ENCODE measurements around the gene AQR.

Gene AQR

GRCh38 chr15:34900748-34901147 is 68.8 kb downstream of the AQR start:
- no peak overlapping the region for H3K4me2 ChIP-seq (ENCODE audit: insufficient read depth, low read length, poor library complexity, severe bottlenecking)
- H4K91ac ChIP-seq (ENCODE audit: low read depth, low read length, poor library complexity) = no peak overlapping the region
- no peak overlapping the region for H3K14ac ChIP-seq (ENCODE audit: low read length)
- H3K79me1 ChIP-seq (ENCODE audit: low read depth, low read length) = no peaks in the 10 kb centered on the region
- H3K23ac ChIP-seq (ENCODE audit: low read depth, low read length, poor library complexity) = no peak overlapping the region
- DNase-seq (ENCODE audit: low spot score) = no peak
- no peak overlapping the region for H3K18ac ChIP-seq (ENCODE audit: low read length)
- no peak overlapping the region for H2BK15ac ChIP-seq (ENCODE audit: low read length)
- H3K4me1 ChIP-seq (ENCODE audit: control insufficient read depth in 2 of 2, insufficient read depth in 1 of 2, low read depth in 1 of 2, low read length in 2 of 2) = no peaks in the 10 kb centered on the region
- no peak overlapping the region for H3K4ac ChIP-seq (ENCODE audit: low read length)
- no peak overlapping the region for H2AK5ac ChIP-seq (ENCODE audit: low read depth, low read length)
- H3K27me3 ChIP-seq (ENCODE audit: control insufficient read depth in 3 of 3, insufficient read depth in 3 of 3, low read depth in 1 of 3, low read length in 3 of 3) = no peaks in the 10 kb centered on the region
- H4K8ac ChIP-seq (ENCODE audit: low read depth, low read length) = no peak overlapping the region
- peaks cover 4 to 91% of the 10 kb centered on the region in 2 donors for H3K36me3 ChIP-seq (replicated peaks in 1 of 2; ENCODE audit: control insufficient read depth in 2 of 2, insufficient read depth in 2 of 2, low read length in 2 of 2)
- no peak overlapping the region for H2AFZ ChIP-seq (ENCODE audit: low read length)
- H2BK120ac ChIP-seq (ENCODE audit: low read depth, low read length) = no peak overlapping the region
- no peak overlapping the region for H3K4me3 ChIP-seq (ENCODE audit: low read length in 2 of 2)
- no peak overlapping the region for H3K27ac ChIP-seq (replicated peaks; ENCODE audit: low read length)
- no peak overlapping the region for H2BK12ac ChIP-seq (ENCODE audit: low read length)
- no peaks in the 10 kb centered on the region for H3K9me3 ChIP-seq (replicated peaks in 1 of 2; ENCODE audit: control insufficient read depth in 2 of 2, insufficient read depth in 1 of 2, low read depth in 1 of 2, low read length in 2 of 2)
- H3K9ac ChIP-seq (ENCODE audit: low read depth, low read length, poor library complexity) = no peak overlapping the region
- H2BK5ac ChIP-seq (ENCODE audit: low read length) = no peak overlapping the region
- WGBS, 2 donors (ENCODE audit: extremely low coverage in 2 of 2, insufficient read length in 2 of 2, insufficient replicate concordance in 1 of 2) = no CpG with 5 or more reads among the region's 7 CpGs

GRCh38 chr15:34896183-34896582 is 73.4 kb downstream of the AQR start:
- Histone ChIP-seq H3K4me3 (ENCODE audit: low read length in 2 of 2) (no peak overlapping the region), H3K9ac (ENCODE audit: low read depth, low read length, poor library complexity) (no peak overlapping the region), H2BK12ac (ENCODE audit: low read length) (no peak overlapping the region), H3K9me3 (replicated peaks in 1 of 2; ENCODE audit: control insufficient read depth in 2 of 2, insufficient read depth in 1 of 2, low read depth in 1 of 2, low read length in 2 of 2) (peaks cover 5 to 28% of the 10 kb centered on the region in 2 donors), H2BK15ac (ENCODE audit: low read length) (no peak overlapping the region), H3K36me3 (replicated peaks in 1 of 2; ENCODE audit: control insufficient read depth in 2 of 2, insufficient read depth in 2 of 2, low read length in 2 of 2) (peaks cover 13 to 91% of the 10 kb centered on the region in 2 donors), H2AK5ac (ENCODE audit: low read depth, low read length) (no peak overlapping the region), H2BK120ac (ENCODE audit: low read depth, low read length) (no peak overlapping the region), H3K27ac (replicated peaks; ENCODE audit: low read length) (no peak overlapping the region), H3K18ac (ENCODE audit: low read length) (no peak overlapping the region), H3K4ac (ENCODE audit: low read length) (no peak overlapping the region), H3K23ac (ENCODE audit: low read depth, low read length, poor library complexity) (no peak overlapping the region), H4K91ac (ENCODE audit: low read depth, low read length, poor library complexity) (no peak overlapping the region), H4K8ac (ENCODE audit: low read depth, low read length) (no peak overlapping the region), H2BK5ac (ENCODE audit: low read length) (no peak overlapping the region), H3K4me2 (ENCODE audit: insufficient read depth, low read length, poor library complexity, severe bottlenecking) (no peak overlapping the region), H3K14ac (ENCODE audit: low read length) (no peak overlapping the region), H3K4me1 (ENCODE audit: control insufficient read depth in 2 of 2, insufficient read depth in 1 of 2, low read depth in 1 of 2, low read length in 2 of 2) (no peaks in the 10 kb centered on the region), H3K27me3 (ENCODE audit: control insufficient read depth in 3 of 3, insufficient read depth in 3 of 3, low read depth in 1 of 3, low read length in 3 of 3) (no peaks in the 10 kb centered on the region), H3K79me1 (ENCODE audit: low read depth, low read length) (peaks cover 2% of the 10 kb centered on the region), H2AFZ (ENCODE audit: low read length) (no peak overlapping the region)
- WGBS, 2 donors (ENCODE audit: extremely low coverage in 2 of 2, insufficient read length in 2 of 2, insufficient replicate concordance in 1 of 2) = no CpG with 5 or more reads among the region's 5 CpGs
- no peak for DNase-seq (ENCODE audit: low spot score)

GRCh38 chr15:34893967-34894366 is 75.6 kb downstream of the AQR start:
- no peak overlapping the region for H2BK5ac ChIP-seq (ENCODE audit: low read length)
- H3K4me1 ChIP-seq (ENCODE audit: control insufficient read depth in 2 of 2, insufficient read depth in 1 of 2, low read depth in 1 of 2, low read length in 2 of 2) = no peaks in the 10 kb centered on the region
- no peak overlapping the region for H4K91ac ChIP-seq (ENCODE audit: low read depth, low read length, poor library complexity)
- no peak overlapping the region for H4K8ac ChIP-seq (ENCODE audit: low read depth, low read length)
- H3K9ac ChIP-seq (ENCODE audit: low read depth, low read length, poor library complexity) = no peak overlapping the region
- no peak overlapping the region for H2AK5ac ChIP-seq (ENCODE audit: low read depth, low read length)
- no peak overlapping the region for H3K14ac ChIP-seq (ENCODE audit: low read length)
- H2AFZ ChIP-seq (ENCODE audit: low read length) = no peak overlapping the region
- H3K4me3 ChIP-seq (ENCODE audit: low read length in 2 of 2) = no peak overlapping the region
- peaks cover 13 to 87% of the 10 kb centered on the region in 2 donors for H3K36me3 ChIP-seq (replicated peaks in 1 of 2; ENCODE audit: control insufficient read depth in 2 of 2, insufficient read depth in 2 of 2, low read length in 2 of 2)
- H3K4me2 ChIP-seq (ENCODE audit: insufficient read depth, low read length, poor library complexity, severe bottlenecking) = no peak overlapping the region
- H2BK120ac ChIP-seq (ENCODE audit: low read depth, low read length) = no peak overlapping the region
- DNase-seq (ENCODE audit: low spot score) = no peak
- H3K18ac ChIP-seq (ENCODE audit: low read length) = no peak overlapping the region
- H3K23ac ChIP-seq (ENCODE audit: low read depth, low read length, poor library complexity) = no peak overlapping the region
- peaks cover 5 to 28% of the 10 kb centered on the region in 2 donors for H3K9me3 ChIP-seq (replicated peaks in 1 of 2; ENCODE audit: control insufficient read depth in 2 of 2, insufficient read depth in 1 of 2, low read depth in 1 of 2, low read length in 2 of 2)
- H3K27ac ChIP-seq (replicated peaks; ENCODE audit: low read length) = no peak overlapping the region
- no peak overlapping the region for H2BK15ac ChIP-seq (ENCODE audit: low read length)
- H3K79me1 ChIP-seq (ENCODE audit: low read depth, low read length) = peaks cover 2% of the 10 kb centered on the region
- H3K27me3 ChIP-seq (ENCODE audit: control insufficient read depth in 3 of 3, insufficient read depth in 3 of 3, low read depth in 1 of 3, low read length in 3 of 3) = no peaks in the 10 kb centered on the region
- H2BK12ac ChIP-seq (ENCODE audit: low read length) = no peak overlapping the region
- no peak overlapping the region for H3K4ac ChIP-seq (ENCODE audit: low read length)

- Histone ChIP-seq H3K14ac (ENCODE audit: low read length) (no peak overlapping the region), H3K4ac (ENCODE audit: low read length) (no peak overlapping the region), H3K23ac (ENCODE audit: low read depth, low read length, poor library complexity) (no peak overlapping the region), H3K9ac (ENCODE audit: low read depth, low read length, poor library complexity) (no peak overlapping the region), H3K27me3 (ENCODE audit: control insufficient read depth in 3 of 3, insufficient read depth in 3 of 3, low read depth in 1 of 3, low read length in 3 of 3) (no peaks in the 10 kb centered on the region), H3K4me3 (ENCODE audit: low read length in 2 of 2) (no peak overlapping the region), H3K36me3 (replicated peaks in 1 of 2; ENCODE audit: control insufficient read depth in 2 of 2, insufficient read depth in 2 of 2, low read length in 2 of 2) (peaks cover 15 to 92% of the 10 kb centered on the region in 2 donors), H2BK15ac (ENCODE audit: low read length) (no peak overlapping the region), H3K4me1 (ENCODE audit: control insufficient read depth in 2 of 2, insufficient read depth in 1 of 2, low read depth in 1 of 2, low read length in 2 of 2) (no peaks in the 10 kb centered on the region), H3K4me2 (ENCODE audit: insufficient read depth, low read length, poor library complexity, severe bottlenecking) (no peak overlapping the region), H2BK5ac (ENCODE audit: low read length) (no peak overlapping the region), H3K18ac (ENCODE audit: low read length) (no peak overlapping the region), H3K27ac (replicated peaks; ENCODE audit: low read length) (no peak overlapping the region), H4K8ac (ENCODE audit: low read depth, low read length) (no peak overlapping the region), H2BK120ac (ENCODE audit: low read depth, low read length) (no peak overlapping the region), H3K79me1 (ENCODE audit: low read depth, low read length) (peaks cover 2% of the 10 kb centered on the region), H2AK5ac (ENCODE audit: low read depth, low read length) (no peak overlapping the region), H2BK12ac (ENCODE audit: low read length) (no peak overlapping the region), H4K91ac (ENCODE audit: low read depth, low read length, poor library complexity) (no peak overlapping the region), H2AFZ (ENCODE audit: low read length) (no peak overlapping the region), H3K9me3 (replicated peaks in 1 of 2; ENCODE audit: control insufficient read depth in 2 of 2, insufficient read depth in 1 of 2, low read depth in 1 of 2, low read length in 2 of 2) (peaks cover 5 to 28% of the 10 kb centered on the region in 2 donors)
- DNase-seq (ENCODE audit: low spot score) = no peak
- no CpG with 5 or more reads among the region's 7 CpGs for WGBS, 2 donors (ENCODE audit: extremely low coverage in 2 of 2, insufficient read length in 2 of 2, insufficient replicate concordance in 1 of 2)
These were observed 76.5 kb downstream of the AQR start for GRCh38 chr15:34892963-34893591.

Data from neuronal stem cell (in vitro differentiated cells).